22Rv1 (cell line): ENCODE results near the gene STARD9.

Source experiments
- CTCF ChIP-seq: fragments of 450-650 bp; IDR thresholded peaks from 2 replicates; pipeline ENCODE4 v1.5.1; 2017; ENCODE audit warnings: mild to moderate bottlenecking
- ZFX ChIP-seq: fragments of 450-650 bp; IDR thresholded peaks from 2 replicates; pipeline ENCODE4 v1.6.1; 2017; ENCODE audit warnings: antibody characterized with exemption, borderline replicate concordance

GRCh38 chr15:42667855-42668254 is 92.4 kb downstream of the STARD9 start:
- TF ChIP-seq CTCF = no peak
- TF ChIP-seq ZFX = no peak
